Right lobe of liver (tissue), 4 donors: ENCODE measurements around the gene KRTAP12-1.

ENCODE experiments used
- CTCF ChIP-seq, 4 donors: fragments of 200-600 bp in 3 of 4; fragments of 450-650 bp in 1 of 4; IDR thresholded peaks; one replicate each; pipeline versions ENCODE4 v1.5.1 to v1.8.0; 2016 to 2022; ENCODE audit warnings: antibody characterized with exemption in 4 of 4, mild to moderate bottlenecking in 2 of 4
- POLR2A ChIP-seq: fragments of 450-650 bp; IDR thresholded peaks from one replicate; pipeline ENCODE4 v1.6.1; 2017; ENCODE audit warnings: antibody characterized with exemption, mild to moderate bottlenecking
- donor health status: DM: no; HTN: no; CAD: no.
- donor health status: DM: no; HTN: no; CAD: no.
- donor health status: DM: no; HTN: yes; CAD: no.

GRCh38 chr21:44639331-44639655 lies 42.7 kb downstream of the KRTAP12-1 start:
- TF ChIP-seq CTCF (IDR thresholded peaks at IDR 0.05) (no peak), POLR2A (no peak)
